T-helper 1 cell treated with Interleukin-12 subunit alpha and Interleukin-12 subunit beta and Interleukin-4 antibody, amounts not matched to agents 30 μg/mL and 1 μg/mL, for 36 hours (primary cell): ENCODE results near the gene BBS9.
"Not testable (repeated sequence)": the region's sequence is repeated elsewhere in the genome, so short reads cannot be mapped to it uniquely, and the experiment has no call there.

Experiments
- H3K27ac Mint-ChIP-seq: one replicate; pipeline ENCODE4 v1.8.0; 2021; ENCODE audit warnings: mild to moderate bottlenecking, mixed read lengths
- H3K27me3 Mint-ChIP-seq: one replicate; pipeline ENCODE4 v1.8.0; 2021; ENCODE audit warnings: low read depth, mixed read lengths
- H3K36me3 Mint-ChIP-seq: one replicate; pipeline ENCODE4 v1.8.0; 2021; ENCODE audit warnings: low read depth, mixed read lengths
- H3K4me1 Mint-ChIP-seq: one replicate; pipeline ENCODE4 v1.8.0; 2021; ENCODE audit warnings: low read depth, mixed read lengths
- H3K4me3 Mint-ChIP-seq: one replicate; pipeline ENCODE4 v1.8.0; 2021; ENCODE audit warnings: mild to moderate bottlenecking, moderate library complexity, mixed read lengths
- H3K9me3 Mint-ChIP-seq: one replicate; pipeline ENCODE4 v1.8.0; 2021; ENCODE audit warnings: mixed read lengths

Gene BBS9

GRCh38 chr7:33250421-33250871, 121.1 kb downstream of the BBS9 start:
- no peaks in the 10 kb centered on the region for H3K9me3 Mint-ChIP-seq
- no peak overlapping the region for H3K27ac Mint-ChIP-seq
- H3K4me1 Mint-ChIP-seq, result no peaks in the 10 kb centered on the region
- H3K36me3 Mint-ChIP-seq, result no peaks in the 10 kb centered on the region
- no peak overlapping the region for H3K4me3 Mint-ChIP-seq
- no peaks in the 10 kb centered on the region for H3K27me3 Mint-ChIP-seq

- no peaks in the 10 kb centered on the region for H3K27me3 Mint-ChIP-seq
- H3K4me1 Mint-ChIP-seq, result no peaks in the 10 kb centered on the region
- H3K4me3 Mint-ChIP-seq, result no peak overlapping the region
- no peaks in the 10 kb centered on the region for H3K36me3 Mint-ChIP-seq
- no peaks in the 10 kb centered on the region for H3K9me3 Mint-ChIP-seq
- no peak overlapping the region for H3K27ac Mint-ChIP-seq
Observed at GRCh38 chr7:33251301-33251700, 121.9 kb downstream of the BBS9 start.

GRCh38 chr7:33258491-33258951, 129.2 kb downstream of the BBS9 start:
- H3K4me3 Mint-ChIP-seq, result no peak overlapping the region
- H3K27me3 Mint-ChIP-seq, result no peaks in the 10 kb centered on the region
- H3K36me3 Mint-ChIP-seq, result no peaks in the 10 kb centered on the region
- peaks cover 10% of the 10 kb centered on the region for H3K4me1 Mint-ChIP-seq
- no peaks in the 10 kb centered on the region for H3K9me3 Mint-ChIP-seq
- no peak overlapping the region for H3K27ac Mint-ChIP-seq

GRCh38 chr7:33261585-33261984, 132.2 kb downstream of the BBS9 start:
- Mint-ChIP-seq H3K27me3 (no peaks in the 10 kb centered on the region), H3K4me3 (no peak overlapping the region), H3K36me3 (no peaks in the 10 kb centered on the region), H3K9me3 (no peaks in the 10 kb centered on the region), H3K27ac (no peak overlapping the region), H3K4me1 (peaks cover 10% of the 10 kb centered on the region)

- Mint-ChIP-seq H3K27me3 (no peaks in the 10 kb centered on the region), H3K9me3 (no peaks in the 10 kb centered on the region), H3K36me3 (no peaks in the 10 kb centered on the region), H3K4me1 (peaks cover 10% of the 10 kb centered on the region), H3K4me3 (no peak overlapping the region), H3K27ac (no peak overlapping the region)
Observed at GRCh38 chr7:33262476-33262875, 133.1 kb downstream of the BBS9 start.

GRCh38 chr7:33271839-33272371, 142.5 kb downstream of the BBS9 start:
- not testable (repeated sequence) for H3K4me3 Mint-ChIP-seq, H3K36me3 Mint-ChIP-seq, H3K27me3 Mint-ChIP-seq, H3K4me1 Mint-ChIP-seq, H3K27ac Mint-ChIP-seq
- H3K9me3 Mint-ChIP-seq, result peaks cover 28% of the 10 kb centered on the region

- H3K27ac Mint-ChIP-seq, result no peak overlapping the region
- no peaks in the 10 kb centered on the region for H3K27me3 Mint-ChIP-seq
- H3K36me3 Mint-ChIP-seq, result no peaks in the 10 kb centered on the region
- H3K4me3 Mint-ChIP-seq, result no peak overlapping the region
- peaks cover 34% of the 10 kb centered on the region for H3K9me3 Mint-ChIP-seq
- no peaks in the 10 kb centered on the region for H3K4me1 Mint-ChIP-seq
Observed at GRCh38 chr7:33273356-33273755, 144.0 kb downstream of the BBS9 start.

GRCh38 chr7:33276325-33276724, 147.0 kb downstream of the BBS9 start:
- no peaks in the 10 kb centered on the region for H3K27me3 Mint-ChIP-seq

GRCh38 chr7:33276729-33277128, 147.4 kb downstream of the BBS9 start:
- peaks cover 20% of the 10 kb centered on the region for H3K9me3 Mint-ChIP-seq
- no peaks in the 10 kb centered on the region for H3K36me3 Mint-ChIP-seq
- no peak overlapping the region for H3K27ac Mint-ChIP-seq
- no peak overlapping the region for H3K4me3 Mint-ChIP-seq
- H3K4me1 Mint-ChIP-seq, result no peaks in the 10 kb centered on the region
- H3K27me3 Mint-ChIP-seq, result no peaks in the 10 kb centered on the region

More at GRCh38 chr7:33276325-33276724, 147.0 kb downstream of the BBS9 start:
- Mint-ChIP-seq H3K4me3 (no peak overlapping the region), H3K4me1 (no peaks in the 10 kb centered on the region), H3K9me3 (peaks cover 24% of the 10 kb centered on the region), H3K36me3 (no peaks in the 10 kb centered on the region), H3K27ac (no peak overlapping the region)

- Mint-ChIP-seq H3K27ac (no peak overlapping the region), H3K9me3 (peaks cover 14% of the 10 kb centered on the region), H3K4me3 (no peak overlapping the region), H3K36me3 (no peaks in the 10 kb centered on the region), H3K27me3 (no peaks in the 10 kb centered on the region), H3K4me1 (no peaks in the 10 kb centered on the region)
Observed at GRCh38 chr7:33278095-33278494, 148.7 kb downstream of the BBS9 start.

- H3K27ac Mint-ChIP-seq, result no peak overlapping the region
- H3K4me3 Mint-ChIP-seq, result no peak overlapping the region
- H3K9me3 Mint-ChIP-seq, result peaks cover 17% of the 10 kb centered on the region
- H3K4me1 Mint-ChIP-seq, result no peaks in the 10 kb centered on the region
- H3K27me3 Mint-ChIP-seq, result no peaks in the 10 kb centered on the region
- no peaks in the 10 kb centered on the region for H3K36me3 Mint-ChIP-seq
Observed at GRCh38 chr7:33286501-33286900, 157.1 kb downstream of the BBS9 start.

- H3K4me1 Mint-ChIP-seq, result no peaks in the 10 kb centered on the region
- no peaks in the 10 kb centered on the region for H3K27me3 Mint-ChIP-seq
- H3K27ac Mint-ChIP-seq, result no peak overlapping the region
- H3K4me3 Mint-ChIP-seq, result no peak overlapping the region
- peaks cover 17% of the 10 kb centered on the region for H3K9me3 Mint-ChIP-seq
- H3K36me3 Mint-ChIP-seq, result no peaks in the 10 kb centered on the region
Observed at GRCh38 chr7:33287738-33288137, 158.4 kb downstream of the BBS9 start.

GRCh38 chr7:33298848-33299247, 169.5 kb downstream of the BBS9 start:
- H3K9me3 Mint-ChIP-seq, result peaks cover 33% of the 10 kb centered on the region
- no peak overlapping the region for H3K4me3 Mint-ChIP-seq
- no peaks in the 10 kb centered on the region for H3K4me1 Mint-ChIP-seq
- H3K27me3 Mint-ChIP-seq, result no peaks in the 10 kb centered on the region
- H3K36me3 Mint-ChIP-seq, result no peaks in the 10 kb centered on the region
- H3K27ac Mint-ChIP-seq, result no peak overlapping the region

- Mint-ChIP-seq H3K27me3 (no peaks in the 10 kb centered on the region), H3K36me3 (no peaks in the 10 kb centered on the region), H3K4me1 (no peaks in the 10 kb centered on the region), H3K4me3 (no peak overlapping the region), H3K9me3 (peaks cover 33% of the 10 kb centered on the region), H3K27ac (no peak overlapping the region)
Observed at GRCh38 chr7:33299425-33299824, 170.1 kb downstream of the BBS9 start.

- Mint-ChIP-seq H3K27me3 (no peaks in the 10 kb centered on the region), H3K9me3 (peaks cover 33% of the 10 kb centered on the region), H3K4me1 (no peaks in the 10 kb centered on the region), H3K27ac (no peak overlapping the region), H3K36me3 (no peaks in the 10 kb centered on the region), H3K4me3 (no peak overlapping the region)
Observed at GRCh38 chr7:33300131-33300530, 170.8 kb downstream of the BBS9 start.

- Mint-ChIP-seq H3K4me1 (no peaks in the 10 kb centered on the region), H3K9me3 (peaks cover 33% of the 10 kb centered on the region), H3K27ac (no peak overlapping the region), H3K36me3 (no peaks in the 10 kb centered on the region), H3K27me3 (no peaks in the 10 kb centered on the region), H3K4me3 (no peak overlapping the region)
Observed at GRCh38 chr7:33300742-33301141, 171.4 kb downstream of the BBS9 start.
